Stimulated activated CD4-positive, alpha-beta T cell treated with anti-CD3 and anti-CD28 coated beads, Interleukin-4, amount 100 ng/mL, for 1 hour (primary cell): Measurements from ENCODE around the gene PGGHG.
A peak's percentile ranks its signal among the peaks of the same experiment; 100 is the strongest.
"Not testable (repeated sequence)": the region's sequence is repeated elsewhere in the genome, so short reads cannot be mapped to it uniquely, and the experiment has no call there.

Experiments used
- DNase-seq: peaks from one replicate; pipeline ENCODE4 v3.0.0-alpha.2; 2020

The PGGHG gene

GRCh38 chr11:299081-299891, 10.4 kb downstream of the PGGHG start, which contains the start of gene IFITM5:
TSS of gene IFITM5 (minus strand) at chr11:299526. CDS start at chr11:299490, 36 bp downstream.
- no peak for DNase-seq

- DNase-seq: no peak
These were observed 11.2 kb downstream of the PGGHG start for GRCh38 chr11:299951-300735.

GRCh38 chr11:303363-303762, 14.4 kb downstream of the PGGHG start:
- DNase-seq: no peak

- DNase-seq: no peak
These were observed 15.2 kb downstream of the PGGHG start for GRCh38 chr11:304061-304506.

GRCh38 chr11:304915-305843, 16.3 kb downstream of the PGGHG start:
- DNase-seq: peak; percentile 66

GRCh38 chr11:305844-306211, 16.9 kb downstream of the PGGHG start:
- no peak for DNase-seq

GRCh38 chr11:306645-307371, 17.9 kb downstream of the PGGHG start:
- DNase-seq: no peak

- peak; percentile 33 for DNase-seq
These were observed 19.1 kb downstream of the PGGHG start, which contains the start of gene IFITM2 for GRCh38 chr11:307766-308708. TSS of gene IFITM2 (plus strand) at chr11:307816. CDS start at chr11:308193, 377 bp downstream.

- DNase-seq: not testable (repeated sequence)
These were observed 20.1 kb downstream of the PGGHG start for GRCh38 chr11:308740-309665.

- not testable (repeated sequence) for DNase-seq
These were observed 21.1 kb downstream of the PGGHG start for GRCh38 chr11:309979-310572.

- DNase-seq: not testable (repeated sequence)
These were observed 22.3 kb downstream of the PGGHG start for GRCh38 chr11:311013-311748.

- no peak for DNase-seq
These were observed 23.3 kb downstream of the PGGHG start for GRCh38 chr11:312092-312816.

- DNase-seq: no peak
These were observed 24.4 kb downstream of the PGGHG start for GRCh38 chr11:313304-313786.

- peak; percentile 44 for DNase-seq
These were observed 25.0 kb downstream of the PGGHG start, which contains the start of gene IFITM1 for GRCh38 chr11:313787-314553. TSS of gene IFITM1 (plus strand) at chr11:314040. CDS start at chr11:314171, 131 bp downstream.

GRCh38 chr11:314554-314875, 25.6 kb downstream of the PGGHG start:
- not testable (repeated sequence) for DNase-seq

- DNase-seq: no peak
These were observed 26.1 kb downstream of the PGGHG start for GRCh38 chr11:315051-315481.

GRCh38 chr11:315516-315994, 26.6 kb downstream of the PGGHG start:
- no peak for DNase-seq
